ENCODE data around the gene NEK1. TPM values are rescaled to one million over a fixed set of nuclear protein-coding genes. Genes with fewer than 3 reads are reported as not detected.
"Not testable (repeated sequence)": the region's sequence is repeated elsewhere in the genome, so short reads cannot be mapped to it uniquely, and the experiment has no call there.

NEK1 gene
- total RNA-seq, 1 donor from 2014 or later = 9.4 TPM

- Mint-ChIP-seq H3K4me3 (ENCODE audit: low read depth) (no peak overlapping the region), H3K27me3 (ENCODE audit: low read depth) (no peaks in the 10 kb centered on the region), H3K27ac (no peak overlapping the region), H3K4me1 (ENCODE audit: low read depth) (no peaks in the 10 kb centered on the region), H3K36me3 (ENCODE audit: low read depth) (peaks cover 57% of the 10 kb centered on the region), H3K9me3 (peaks cover 40% of the 10 kb centered on the region)
- no peak for DNase-seq (ENCODE audit: low spot score)
- intact Hi-C loops (cut with micrococcal nuclease) = no loop called here
Measured at GRCh38 chr4:169446824-169447223, 165.6 kb downstream of the NEK1 start.

DNA sequence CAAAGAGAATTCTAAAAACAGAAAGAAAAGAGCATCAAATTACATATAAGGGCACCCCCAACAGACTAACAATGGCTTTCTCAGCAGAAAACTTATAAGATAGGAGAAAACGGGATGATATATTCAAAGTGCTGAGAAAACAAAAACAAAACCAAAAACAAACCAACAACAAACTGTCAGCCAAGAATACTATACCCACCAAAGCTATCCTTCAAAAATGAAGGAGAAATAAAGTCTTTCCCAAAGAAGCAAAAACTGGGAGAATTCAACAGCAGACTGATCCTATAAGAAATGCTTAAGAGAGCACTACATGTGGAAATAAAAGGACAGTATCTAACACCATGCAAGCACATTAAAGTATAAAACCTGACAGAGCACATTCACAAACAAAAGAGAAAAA is 168.6 kb downstream of the NEK1 start:
- Mint-ChIP-seq H3K27ac (no peak overlapping the region), H3K9me3 (peaks cover 40% of the 10 kb centered on the region), H3K4me1 (ENCODE audit: low read depth) (no peaks in the 10 kb centered on the region), H3K36me3 (ENCODE audit: low read depth) (peaks cover 45% of the 10 kb centered on the region), H3K4me3 (ENCODE audit: low read depth) (no peak overlapping the region), H3K27me3 (ENCODE audit: low read depth) (no peaks in the 10 kb centered on the region)
- intact Hi-C loops (cut with micrococcal nuclease) = no loop called here
- no peak for DNase-seq (ENCODE audit: low spot score)

DNA sequence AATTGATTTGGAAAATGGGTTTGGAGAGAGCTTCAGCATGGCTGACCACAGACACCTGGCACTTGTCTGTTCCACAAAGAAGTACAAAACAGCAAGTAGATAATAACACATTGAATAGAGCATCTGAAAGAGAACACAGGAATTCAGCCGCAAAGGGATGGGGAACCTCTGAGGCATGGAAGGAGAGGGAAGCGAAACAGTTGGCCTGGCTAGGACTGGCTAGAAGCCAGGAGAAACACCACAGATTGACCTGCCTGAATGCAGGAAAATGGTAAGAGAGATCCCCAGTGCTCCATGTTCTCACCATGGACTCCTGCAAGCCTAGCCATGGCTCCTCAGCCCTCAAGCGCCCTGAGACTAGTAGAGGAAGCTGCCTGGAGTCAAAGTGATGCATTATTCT is 171.9 kb downstream of the NEK1 start:
- Mint-ChIP-seq H3K36me3 (ENCODE audit: low read depth) (peaks cover 27% of the 10 kb centered on the region), H3K4me3 (ENCODE audit: low read depth) (no peak overlapping the region), H3K9me3 (peaks cover 28% of the 10 kb centered on the region), H3K27me3 (ENCODE audit: low read depth) (no peaks in the 10 kb centered on the region), H3K4me1 (ENCODE audit: low read depth) (no peaks in the 10 kb centered on the region), H3K27ac (no peak overlapping the region)
- no peak for DNase-seq (ENCODE audit: low spot score)
- intact Hi-C loops (cut with micrococcal nuclease) = no loop called here

GRCh38 chr4:169439244-169439643 is 173.1 kb downstream of the NEK1 start:
- intact Hi-C loops (cut with micrococcal nuclease) = no loop called here

DNA sequence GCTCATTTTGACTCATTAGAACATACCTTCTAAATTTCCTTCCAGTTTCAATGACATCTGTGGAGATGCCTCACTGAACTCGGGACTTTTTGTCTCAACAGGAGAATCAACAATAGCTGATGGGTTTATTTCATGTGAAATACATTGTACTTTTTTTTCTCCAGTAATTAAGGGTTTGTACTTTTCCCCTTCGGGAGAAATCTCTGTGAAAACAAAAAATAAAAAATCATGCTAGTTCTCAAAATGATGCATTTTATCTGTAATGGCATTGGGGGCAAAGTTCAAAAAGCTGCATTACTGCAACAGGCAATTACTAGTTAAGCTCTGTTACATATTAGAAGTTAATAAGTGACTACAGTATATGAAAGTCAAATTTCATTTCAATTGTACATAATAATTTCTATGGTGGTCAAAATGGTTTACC is 174.3 kb downstream of the NEK1 start:
- peaks cover 5% of the 10 kb centered on the region for H3K36me3 Mint-ChIP-seq (ENCODE audit: low read depth)
- H3K9me3 Mint-ChIP-seq = peaks cover 7% of the 10 kb centered on the region
- H3K27ac Mint-ChIP-seq = no peak overlapping the region
- H3K4me1 Mint-ChIP-seq (ENCODE audit: low read depth) = no peaks in the 10 kb centered on the region
- H3K4me3 Mint-ChIP-seq (ENCODE audit: low read depth) = no peak overlapping the region
- no peak for DNase-seq (ENCODE audit: low spot score)
- H3K27me3 Mint-ChIP-seq (ENCODE audit: low read depth) = no peaks in the 10 kb centered on the region
- intact Hi-C loops (cut with micrococcal nuclease) = no loop called here

More at GRCh38 chr4:169439244-169439643, 173.1 kb downstream of the NEK1 start:
- peaks cover 14% of the 10 kb centered on the region for H3K36me3 Mint-ChIP-seq (ENCODE audit: low read depth)
- H3K4me1 Mint-ChIP-seq (ENCODE audit: low read depth) = no peaks in the 10 kb centered on the region
- H3K9me3 Mint-ChIP-seq = peaks cover 19% of the 10 kb centered on the region
- H3K27me3 Mint-ChIP-seq (ENCODE audit: low read depth) = no peaks in the 10 kb centered on the region
- H3K4me3 Mint-ChIP-seq (ENCODE audit: low read depth) = no peak overlapping the region
- no peak for DNase-seq (ENCODE audit: low spot score)
- no peak overlapping the region for H3K27ac Mint-ChIP-seq

DNA sequence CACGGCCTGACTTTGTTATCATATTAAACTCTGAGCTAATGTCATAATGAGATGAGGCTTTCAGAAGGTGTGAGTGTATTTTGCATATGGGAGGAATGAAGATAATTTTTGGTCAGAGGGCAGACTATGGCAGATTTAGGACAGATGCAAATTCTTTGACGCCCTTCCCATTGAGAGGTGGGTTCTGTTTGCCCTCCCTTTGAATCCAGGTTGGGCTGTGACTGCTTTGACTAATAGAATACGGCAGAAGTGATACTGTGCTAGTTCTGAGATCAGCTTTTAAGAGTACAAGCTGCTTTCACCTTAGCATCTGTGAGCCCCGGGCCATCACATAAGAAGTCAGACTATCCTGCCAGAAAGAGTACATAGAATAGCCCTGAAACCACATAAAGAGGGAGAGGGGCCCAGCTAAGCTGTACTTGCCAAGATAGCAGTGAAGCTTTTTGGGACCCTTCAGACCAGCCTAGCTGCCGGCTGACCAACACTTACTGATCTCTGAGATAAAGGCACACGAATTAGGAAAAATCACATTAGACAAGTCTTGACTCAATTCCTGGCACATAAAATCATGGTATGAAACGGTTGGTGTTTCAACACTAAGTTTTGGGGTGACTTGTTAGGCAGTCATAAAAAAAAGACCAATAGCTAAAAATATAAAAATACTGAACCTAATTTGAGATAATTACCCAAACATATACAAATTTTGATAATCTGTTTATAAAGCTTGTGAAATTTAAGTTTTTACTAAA is 174.9 kb downstream of the NEK1 start:
- Mint-ChIP-seq H3K27ac (no peak overlapping the region), H3K9me3 (peaks cover 5% of the 10 kb centered on the region), H3K27me3 (ENCODE audit: low read depth) (no peaks in the 10 kb centered on the region), H3K36me3 (ENCODE audit: low read depth) (peaks cover 4% of the 10 kb centered on the region), H3K4me1 (ENCODE audit: low read depth) (no peaks in the 10 kb centered on the region), H3K4me3 (ENCODE audit: low read depth) (no peak overlapping the region)
- DNase-seq (ENCODE audit: low spot score) = no peak
- intact Hi-C loops (cut with micrococcal nuclease) = no loop called here

DNA sequence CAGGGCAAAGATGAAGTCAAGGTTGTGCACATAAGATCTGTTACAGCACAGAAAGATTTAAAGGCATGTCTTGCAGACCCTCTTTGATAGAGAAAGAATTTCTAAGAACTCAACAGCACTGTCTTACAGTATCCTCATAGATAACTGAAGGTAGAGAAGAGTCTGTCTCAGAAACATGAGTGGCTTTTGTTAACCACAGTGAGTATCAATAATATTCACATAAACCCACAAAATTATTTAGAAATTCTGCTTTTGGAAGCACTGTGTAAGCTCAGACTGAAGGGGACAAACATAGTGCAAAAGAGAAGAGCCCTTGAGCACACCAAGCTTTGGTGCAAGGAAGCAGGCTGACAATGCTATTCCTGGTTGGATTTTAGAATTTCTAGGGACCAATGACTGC is 175.6 kb downstream of the NEK1 start:
- Mint-ChIP-seq H3K36me3 (ENCODE audit: low read depth) (peaks cover 3% of the 10 kb centered on the region), H3K4me3 (ENCODE audit: low read depth) (no peak overlapping the region), H3K4me1 (ENCODE audit: low read depth) (no peaks in the 10 kb centered on the region), H3K27me3 (ENCODE audit: low read depth) (no peaks in the 10 kb centered on the region), H3K27ac (no peak overlapping the region), H3K9me3 (no peaks in the 10 kb centered on the region)
- no peak for DNase-seq (ENCODE audit: low spot score)
- intact Hi-C loops (cut with micrococcal nuclease) = no loop called here

DNA sequence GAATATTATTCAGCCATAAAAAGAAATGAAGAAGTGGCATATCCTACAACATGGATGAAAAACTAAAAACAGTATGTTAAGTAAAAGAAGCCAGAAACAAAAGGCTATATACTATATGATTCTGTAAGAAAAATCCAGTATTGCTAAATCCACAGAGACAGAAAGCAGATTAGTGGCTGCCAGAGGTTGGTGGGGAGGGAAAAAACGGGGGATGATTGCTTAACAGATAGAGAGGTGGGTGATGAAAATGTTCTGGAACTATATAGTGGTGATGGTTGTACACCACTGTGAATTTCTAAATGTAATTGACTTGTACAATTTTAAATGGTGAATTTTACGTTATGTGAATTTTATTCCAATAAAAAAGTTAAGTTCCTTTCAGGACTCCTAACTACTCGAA is 184.0 kb downstream of the NEK1 start:
- H3K27ac Mint-ChIP-seq = no peak overlapping the region
- no peaks in the 10 kb centered on the region for H3K4me1 Mint-ChIP-seq (ENCODE audit: low read depth)
- no peak for DNase-seq (ENCODE audit: low spot score)
- intact Hi-C loops (cut with micrococcal nuclease) = no loop called here
- H3K4me3 Mint-ChIP-seq (ENCODE audit: low read depth) = no peak overlapping the region
- peaks cover 16% of the 10 kb centered on the region for H3K36me3 Mint-ChIP-seq (ENCODE audit: low read depth)
- no peaks in the 10 kb centered on the region for H3K27me3 Mint-ChIP-seq (ENCODE audit: low read depth)
- H3K9me3 Mint-ChIP-seq = no peaks in the 10 kb centered on the region

DNA sequence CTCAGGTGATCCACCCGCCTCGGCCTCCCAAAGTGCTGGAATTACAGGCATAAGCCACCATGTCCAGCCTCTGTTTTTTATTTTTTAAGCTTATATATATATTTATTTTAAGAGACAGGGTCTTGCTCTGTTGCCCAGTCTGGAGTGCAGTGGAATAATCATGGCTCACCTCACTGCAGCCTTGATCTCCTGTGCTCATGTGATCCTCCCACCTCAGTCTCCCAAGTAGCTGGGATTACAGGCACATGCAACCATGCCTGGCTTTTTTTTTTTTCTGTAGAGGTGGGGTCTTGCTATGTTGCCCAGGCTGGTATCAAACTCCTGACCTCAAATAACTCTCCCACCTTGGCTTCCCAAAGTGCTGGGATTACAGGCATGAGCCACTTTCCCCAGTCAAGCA is 184.7 kb downstream of the NEK1 start:
- H3K27me3 Mint-ChIP-seq (ENCODE audit: low read depth); H3K4me1 Mint-ChIP-seq (ENCODE audit: low read depth); H3K4me3 Mint-ChIP-seq (ENCODE audit: low read depth); intact Hi-C loops (cut with micrococcal nuclease); H3K27ac Mint-ChIP-seq; H3K9me3 Mint-ChIP-seq; DNase-seq (ENCODE audit: low spot score): not testable (repeated sequence)
- H3K36me3 Mint-ChIP-seq (ENCODE audit: low read depth) = peaks cover 16% of the 10 kb centered on the region

DNA sequence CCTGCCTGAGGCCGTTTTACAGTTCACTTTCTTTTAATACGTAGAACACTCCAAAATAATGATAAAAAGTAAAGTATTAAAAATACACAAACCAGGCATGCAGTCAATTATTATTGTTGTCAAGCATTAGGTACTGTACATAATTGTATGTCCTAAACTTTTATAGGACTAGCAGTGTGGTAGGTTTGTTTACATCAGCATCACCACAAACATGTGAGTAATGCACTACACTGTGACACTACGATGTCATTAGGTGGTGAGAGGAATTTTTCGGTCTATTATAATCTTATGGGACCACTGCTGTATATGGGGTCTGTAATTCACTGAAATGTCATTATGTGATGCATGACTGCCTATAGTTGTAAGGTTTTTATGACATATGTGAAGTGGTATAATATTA is 192.1 kb downstream of the NEK1 start:
- H3K36me3 Mint-ChIP-seq (ENCODE audit: low read depth) = peaks cover 19% of the 10 kb centered on the region
- no peak overlapping the region for H3K27ac Mint-ChIP-seq
- no peaks in the 10 kb centered on the region for H3K27me3 Mint-ChIP-seq (ENCODE audit: low read depth)
- intact Hi-C loops (cut with micrococcal nuclease) = no loop called here
- no peaks in the 10 kb centered on the region for H3K9me3 Mint-ChIP-seq
- peaks cover 19% of the 10 kb centered on the region for H3K4me1 Mint-ChIP-seq (ENCODE audit: low read depth)
- DNase-seq (ENCODE audit: low spot score) = no peak
- H3K4me3 Mint-ChIP-seq (ENCODE audit: low read depth) = no peak overlapping the region

DNA sequence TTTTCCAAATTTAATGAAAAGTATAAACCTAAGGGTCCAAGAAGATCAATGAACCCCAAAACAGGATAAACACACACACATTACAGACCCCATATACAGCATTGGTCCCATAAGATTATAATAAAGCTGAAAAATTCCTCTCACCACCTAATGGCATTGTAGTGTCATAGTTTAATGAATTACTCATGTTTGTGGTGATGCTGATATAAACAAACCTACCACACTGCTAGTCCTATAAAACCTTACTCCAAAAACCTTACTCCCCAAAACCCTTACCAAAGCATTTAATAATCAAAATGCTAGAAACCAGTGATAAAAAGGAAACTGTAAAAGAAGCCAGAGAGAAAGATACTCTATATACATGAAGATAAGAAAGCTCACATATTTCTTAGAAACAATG is 193.5 kb downstream of the NEK1 start:
- peaks cover 22% of the 10 kb centered on the region for H3K4me1 Mint-ChIP-seq (ENCODE audit: low read depth)
- H3K27me3 Mint-ChIP-seq (ENCODE audit: low read depth) = no peaks in the 10 kb centered on the region
- no peaks in the 10 kb centered on the region for H3K9me3 Mint-ChIP-seq
- H3K4me3 Mint-ChIP-seq (ENCODE audit: low read depth) = no peak overlapping the region
- DNase-seq (ENCODE audit: low spot score) = no peak
- H3K36me3 Mint-ChIP-seq (ENCODE audit: low read depth) = peaks cover 10% of the 10 kb centered on the region
- intact Hi-C loops (cut with micrococcal nuclease) = loop anchor here (5.0 to 10.0 kb wide), 3 partner anchors 66 to 407 kb away; partner anchors contain the start of genes CBR4 and NEK1
- H3K27ac Mint-ChIP-seq = no peak overlapping the region

DNA sequence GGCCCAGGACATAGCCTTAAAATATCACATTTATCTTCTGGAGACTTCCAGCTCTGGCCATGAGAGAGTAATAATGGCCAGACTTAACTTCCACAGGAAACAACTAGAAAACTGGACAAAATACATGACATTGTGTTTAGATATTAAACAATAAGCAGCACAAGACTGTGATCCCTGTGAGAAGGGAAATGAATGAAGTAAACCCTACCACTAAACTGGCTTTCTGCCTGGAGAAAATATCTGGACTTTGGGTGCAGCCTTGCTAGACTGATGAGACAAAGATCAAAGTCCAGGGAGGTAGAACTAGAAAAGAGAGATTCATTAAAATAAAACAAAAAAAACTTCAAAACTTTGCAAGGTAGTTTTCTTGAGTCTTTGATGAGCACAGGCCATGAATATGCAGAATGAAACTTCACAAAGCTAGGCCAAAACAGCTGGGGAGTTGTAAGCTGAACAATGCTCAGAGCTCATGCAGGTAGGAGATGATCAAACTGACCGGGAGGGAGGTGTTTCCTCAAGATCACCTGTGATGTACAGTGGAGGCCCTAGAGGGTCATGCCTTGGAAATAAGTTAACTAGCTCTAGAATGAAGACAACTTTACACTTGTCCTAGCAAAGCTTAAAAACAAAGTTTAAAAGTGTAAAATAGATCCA is 194.6 kb downstream of the NEK1 start:
- Mint-ChIP-seq H3K27ac (no peak overlapping the region), H3K27me3 (ENCODE audit: low read depth) (no peaks in the 10 kb centered on the region), H3K9me3 (no peaks in the 10 kb centered on the region), H3K4me3 (ENCODE audit: low read depth) (no peak overlapping the region), H3K4me1 (ENCODE audit: low read depth) (peaks cover 23% of the 10 kb centered on the region), H3K36me3 (ENCODE audit: low read depth) (peaks cover 10% of the 10 kb centered on the region)
- intact Hi-C loops (cut with micrococcal nuclease) = loop anchor here (5.0 to 10.0 kb wide), 3 partner anchors 67 to 405 kb away; partner anchors contain the start of genes CBR4 and NEK1
- DNase-seq (ENCODE audit: low spot score) = no peak

DNA sequence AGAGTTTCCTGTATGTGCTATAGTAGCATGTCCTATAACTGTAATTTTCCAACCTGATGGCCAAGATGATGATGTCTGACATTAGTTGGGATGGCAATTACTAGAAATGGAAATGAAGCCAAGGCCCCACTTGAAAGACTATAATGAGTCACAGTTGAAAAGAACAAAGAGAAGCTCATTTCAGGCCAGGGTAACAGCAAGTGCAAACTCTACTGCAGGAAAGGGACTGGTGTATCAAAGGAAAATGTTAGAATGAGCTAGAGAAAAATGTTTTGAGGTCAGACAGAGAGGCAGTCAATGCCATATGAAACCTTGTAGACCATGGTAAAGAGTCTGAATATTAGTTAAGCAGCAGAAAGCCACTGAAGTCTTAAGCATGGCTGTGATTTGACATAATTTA is 195.4 kb downstream of the NEK1 start:
- Mint-ChIP-seq H3K4me1 (ENCODE audit: low read depth) (peaks cover 30% of the 10 kb centered on the region), H3K27me3 (ENCODE audit: low read depth) (no peaks in the 10 kb centered on the region), H3K36me3 (ENCODE audit: low read depth) (peaks cover 11% of the 10 kb centered on the region), H3K9me3 (no peaks in the 10 kb centered on the region), H3K27ac (peak overlapping the region; percentile 39), H3K4me3 (ENCODE audit: low read depth) (no peak overlapping the region)
- DNase-seq (ENCODE audit: low spot score) = no peak
- intact Hi-C loops (cut with micrococcal nuclease) = loop anchor here (5.0 to 10.0 kb wide), 3 partner anchors 68 to 405 kb away; partner anchors contain the start of genes CBR4 and NEK1

Data from activated T-helper 2 cell treated with anti-CD3 and anti-CD28 coated beads, Interferon-gamma antibody, Interleukin-2, Interleukin-4, amounts not matched to agents 10 μg/mL and 5 μg/mL and 100 μg/mL, durations not matched to agents 14 hours and 24 hours and 36 hours (primary cell).